A204.1 (cell line): ENCODE measurements around the gene RFPL3.
"Not testable (repeated sequence)": the region's sequence is repeated elsewhere in the genome, so short reads cannot be mapped to it uniquely, and the experiment has no call there.

ENCODE experiments used
- FAIRE-seq: peaks from 2 replicates; lab custom pipeline; 2012; peaks lifted over from hg19 to GRCh38; lab: Jason Lieb, UNC

The RFPL3 gene

GRCh38 chr22:32354360-32355351, 3.0 kb upstream of the RFPL3 start:
- no peak for FAIRE-seq

GRCh38 chr22:32355760-32356159, 1.9 kb upstream of the RFPL3 start:
- FAIRE-seq: no peak

DNA sequence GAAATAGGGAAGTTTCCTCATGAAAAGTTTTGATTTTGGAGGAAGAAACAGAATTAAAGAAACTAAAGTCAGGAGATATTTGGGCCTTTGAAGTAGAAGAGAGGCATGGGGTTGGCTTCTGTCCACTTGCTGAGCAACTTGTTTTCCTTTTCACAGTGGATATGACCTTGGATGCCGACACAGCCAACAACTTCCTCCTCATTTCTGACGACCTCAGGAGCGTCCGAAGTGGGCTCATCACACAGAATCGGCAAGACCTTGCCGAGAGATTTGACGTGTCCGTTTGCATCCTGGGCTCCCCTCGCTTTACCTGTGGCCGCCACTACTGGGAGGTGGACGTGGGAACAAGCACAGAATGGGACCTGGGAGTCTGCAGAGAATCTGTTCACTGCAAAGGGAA, 2.4 kb downstream of the RFPL3 start:
- FAIRE-seq: not testable (repeated sequence)

DNA sequence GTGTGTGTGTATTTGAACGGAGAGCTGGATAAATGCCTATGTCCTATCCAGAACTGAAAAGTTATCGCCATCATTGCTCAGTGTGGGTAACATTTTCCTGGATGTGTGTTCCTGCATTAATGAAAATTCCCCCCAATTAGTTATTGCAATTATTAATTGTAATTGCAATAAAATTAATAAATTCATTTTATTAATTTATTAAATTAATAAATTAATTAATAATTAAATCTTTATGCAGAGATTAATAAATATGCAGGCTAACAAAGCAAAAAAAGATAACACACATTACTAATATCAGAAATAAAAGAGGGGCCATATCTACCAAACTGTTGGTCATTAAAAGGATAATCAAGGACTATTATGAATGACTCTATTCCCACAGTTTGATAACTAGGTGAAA, 3.6 kb downstream of the RFPL3 start:
- FAIRE-seq: peak; percentile 65

DNA sequence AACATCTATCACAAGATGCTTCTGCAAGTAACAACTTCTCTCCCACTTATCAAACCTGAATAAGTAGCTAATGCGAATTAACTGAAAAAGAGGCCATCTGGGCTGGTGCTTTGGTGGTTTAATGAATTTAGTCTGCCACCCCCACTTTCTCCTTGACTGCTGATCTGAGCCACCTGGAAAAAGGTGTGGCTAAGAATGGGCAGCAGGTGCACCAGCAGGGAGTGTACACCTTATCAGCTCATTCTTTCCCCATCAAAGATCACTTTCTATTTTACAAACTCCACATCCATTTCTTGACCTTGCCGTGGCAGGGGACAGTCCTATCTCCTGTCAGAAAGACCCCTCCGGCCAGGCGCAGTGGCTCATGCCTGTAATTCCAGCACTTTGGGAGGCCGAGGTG, 6.5 kb downstream of the RFPL3 start:
- no peak for FAIRE-seq

- no peak for FAIRE-seq
Measured at GRCh38 chr22:32375678-32376450, 18.2 kb downstream of the RFPL3 start.

GRCh38 chr22:32376681-32377080, 19.0 kb downstream of the RFPL3 start:
- no peak for FAIRE-seq

DNA sequence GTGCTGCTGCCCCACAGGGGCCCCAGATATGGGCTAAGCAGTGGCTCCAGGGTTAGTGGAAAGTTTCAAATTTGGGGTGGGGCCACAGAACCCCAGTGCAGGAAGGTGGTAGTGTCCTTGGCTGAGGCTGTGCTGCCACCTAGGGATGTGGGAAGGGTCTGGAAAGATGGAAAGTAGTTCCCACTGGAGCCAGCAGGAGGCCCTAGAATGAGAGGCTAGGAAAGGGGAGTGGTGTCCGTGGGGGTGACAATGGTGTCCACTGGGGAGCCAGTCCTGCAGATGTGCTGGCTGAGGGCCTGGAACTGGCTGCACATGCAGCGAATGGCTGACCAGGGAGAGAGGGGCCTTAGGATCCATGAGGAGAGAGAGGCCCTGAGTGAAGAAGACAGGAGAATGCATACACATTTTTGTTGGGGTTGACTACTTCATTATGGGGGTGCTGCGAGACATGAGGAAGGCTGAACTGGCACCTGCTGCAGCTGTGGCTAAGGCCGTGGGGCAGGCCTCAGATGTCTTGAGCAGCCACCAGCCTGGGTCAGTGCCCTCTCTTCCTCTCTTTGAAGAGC, 21.1 kb downstream of the RFPL3 start:
- FAIRE-seq: no peak

GRCh38 chr22:32380991-32381390, 23.3 kb downstream of the RFPL3 start:
- FAIRE-seq: no peak

GRCh38 chr22:32385681-32386080, 28.0 kb downstream of the RFPL3 start:
- FAIRE-seq: no peak

- no peak for FAIRE-seq
Measured at GRCh38 chr22:32389685-32390084, 32.0 kb downstream of the RFPL3 start.

GRCh38 chr22:32395107-32395506, 37.4 kb downstream of the RFPL3 start:
- FAIRE-seq: no peak

- FAIRE-seq: no peak
Measured at GRCh38 chr22:32396255-32396654, 38.6 kb downstream of the RFPL3 start.

DNA sequence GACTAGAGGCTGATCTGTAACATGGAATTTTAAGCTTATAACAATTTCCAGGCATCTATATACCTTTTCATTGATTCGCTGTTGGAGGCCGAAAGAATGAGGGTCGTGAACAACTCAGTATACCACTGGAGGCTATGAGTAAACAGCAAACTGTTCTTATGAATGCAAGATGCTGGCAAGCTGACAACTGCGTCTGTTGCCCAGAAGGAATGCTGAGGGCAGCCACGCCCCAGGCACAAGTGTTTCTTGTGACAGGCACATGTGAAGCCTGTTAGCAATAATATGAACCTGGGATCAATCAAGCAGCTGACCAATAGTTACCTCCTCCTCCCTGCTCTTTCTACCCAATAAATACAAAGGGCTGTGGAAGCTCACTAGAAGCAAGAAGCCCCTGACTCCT, 39.1 kb downstream of the RFPL3 start:
- FAIRE-seq: no peak

GRCh38 chr22:32401486-32401885, 43.8 kb downstream of the RFPL3 start:
- no peak for FAIRE-seq

DNA sequence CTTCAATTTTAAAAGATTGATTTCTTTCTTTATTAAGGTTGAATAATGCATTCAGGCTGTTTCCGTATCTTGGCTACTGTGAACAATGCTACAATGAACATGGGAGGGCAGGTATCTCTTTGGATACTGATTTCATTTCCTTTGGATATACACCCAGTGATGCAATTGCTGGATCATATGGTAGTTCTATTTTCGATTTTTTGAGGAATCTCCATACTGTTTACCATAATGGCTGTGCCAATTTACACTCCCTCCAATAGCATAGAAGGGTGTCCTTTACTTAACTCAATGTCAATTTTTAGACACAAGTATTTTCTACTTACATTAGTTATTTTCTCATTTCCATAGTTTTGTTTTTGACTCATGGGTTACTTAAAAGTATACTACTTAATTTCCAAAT, 46.4 kb downstream of the RFPL3 start:
- FAIRE-seq: no peak

DNA sequence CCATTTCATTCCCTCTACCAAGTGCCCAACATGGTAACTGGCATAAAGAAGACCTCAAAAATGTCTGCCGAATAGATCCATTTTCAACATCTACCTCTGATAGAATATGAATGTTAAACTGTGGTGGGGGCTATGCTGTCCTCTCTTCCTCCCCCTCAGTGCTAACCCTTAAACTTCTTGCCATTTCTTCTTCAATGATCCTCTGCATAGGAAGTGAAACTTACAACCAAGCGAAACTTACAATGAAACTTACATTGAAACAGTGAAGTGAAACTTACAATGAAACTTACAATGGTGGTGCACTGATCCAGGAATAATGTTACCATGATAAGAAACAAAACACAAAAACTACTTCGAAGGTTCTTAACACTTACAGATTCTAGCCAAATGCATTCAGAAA, 49.6 kb downstream of the RFPL3 start:
- FAIRE-seq: no peak

DNA sequence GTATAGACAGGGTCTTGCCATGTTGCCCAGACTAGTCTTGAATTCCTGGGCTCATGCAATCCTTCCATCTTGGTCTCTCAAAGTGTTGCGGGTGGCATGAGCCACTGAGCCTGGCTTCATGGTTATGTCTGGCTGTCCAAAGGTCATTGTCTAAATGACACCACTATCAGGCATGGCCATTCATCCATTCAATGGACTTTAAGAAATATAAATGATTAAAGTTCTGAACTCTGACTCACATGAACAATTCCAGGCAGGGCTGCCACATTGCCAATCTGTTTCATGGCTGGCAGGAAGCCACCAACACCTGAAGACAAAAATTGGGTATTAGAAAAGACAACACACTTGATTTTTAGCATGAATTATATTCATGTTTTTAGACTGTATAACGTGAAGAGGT, 50.3 kb downstream of the RFPL3 start:
- no peak for FAIRE-seq

GRCh38 chr22:32409977-32410376, 52.3 kb downstream of the RFPL3 start:
- no peak for FAIRE-seq

DNA sequence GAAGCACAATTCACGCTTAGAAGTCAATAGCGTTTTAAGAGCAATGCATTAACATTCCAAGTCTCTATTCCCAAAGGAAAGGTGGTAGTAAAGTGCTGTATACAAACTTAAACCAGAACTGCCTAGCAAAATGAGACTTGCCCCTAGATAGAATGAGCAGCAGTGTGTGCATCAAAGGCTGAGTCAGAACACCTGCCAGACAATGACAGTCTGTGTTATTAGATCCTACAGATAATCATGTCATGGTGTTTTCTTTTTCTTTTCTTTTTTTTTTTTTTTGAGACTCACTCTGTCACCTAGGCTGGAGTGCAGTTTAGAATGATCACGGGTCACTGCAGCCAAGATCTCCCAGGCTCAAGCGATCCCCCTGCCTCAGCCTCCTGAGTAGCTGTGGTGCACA, 52.8 kb downstream of the RFPL3 start:
- no peak for FAIRE-seq
